GM10266 (cell line): ENCODE results near the gene NET1.
A peak's percentile ranks its signal among the peaks of the same experiment; 100 is the strongest.

Experiments
- DNase-seq: peaks from one replicate; pipeline ENCODE4 v3.0.0; 2012; ENCODE audit errors: extremely low spot score
- TF ChIP-seq, protein P1 (sequence below): IDR thresholded peaks from 2 replicates; pipeline ENCODE4 v1.5.1; 2012; ENCODE audit warnings: mild to moderate bottlenecking, low read depth; ENCODE audit not compliant: control insufficient read depth, insufficient read depth; ENCODE audit errors: missing control alignments

NET1 gene

GRCh38 chr10:5434017-5434753, 21.8 kb downstream of the NET1 start:
- peak; percentile 27 for DNase-seq
- TF ChIP-seq, protein P1, sequence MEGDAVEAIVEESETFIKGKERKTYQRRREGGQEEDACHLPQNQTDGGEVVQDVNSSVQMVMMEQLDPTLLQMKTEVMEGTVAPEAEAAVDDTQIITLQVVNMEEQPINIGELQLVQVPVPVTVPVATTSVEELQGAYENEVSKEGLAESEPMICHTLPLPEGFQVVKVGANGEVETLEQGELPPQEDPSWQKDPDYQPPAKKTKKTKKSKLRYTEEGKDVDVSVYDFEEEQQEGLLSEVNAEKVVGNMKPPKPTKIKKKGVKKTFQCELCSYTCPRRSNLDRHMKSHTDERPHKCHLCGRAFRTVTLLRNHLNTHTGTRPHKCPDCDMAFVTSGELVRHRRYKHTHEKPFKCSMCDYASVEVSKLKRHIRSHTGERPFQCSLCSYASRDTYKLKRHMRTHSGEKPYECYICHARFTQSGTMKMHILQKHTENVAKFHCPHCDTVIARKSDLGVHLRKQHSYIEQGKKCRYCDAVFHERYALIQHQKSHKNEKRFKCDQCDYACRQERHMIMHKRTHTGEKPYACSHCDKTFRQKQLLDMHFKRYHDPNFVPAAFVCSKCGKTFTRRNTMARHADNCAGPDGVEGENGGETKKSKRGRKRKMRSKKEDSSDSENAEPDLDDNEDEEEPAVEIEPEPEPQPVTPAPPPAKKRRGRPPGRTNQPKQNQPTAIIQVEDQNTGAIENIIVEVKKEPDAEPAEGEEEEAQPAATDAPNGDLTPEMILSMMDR, result peak; percentile 59

DNA sequence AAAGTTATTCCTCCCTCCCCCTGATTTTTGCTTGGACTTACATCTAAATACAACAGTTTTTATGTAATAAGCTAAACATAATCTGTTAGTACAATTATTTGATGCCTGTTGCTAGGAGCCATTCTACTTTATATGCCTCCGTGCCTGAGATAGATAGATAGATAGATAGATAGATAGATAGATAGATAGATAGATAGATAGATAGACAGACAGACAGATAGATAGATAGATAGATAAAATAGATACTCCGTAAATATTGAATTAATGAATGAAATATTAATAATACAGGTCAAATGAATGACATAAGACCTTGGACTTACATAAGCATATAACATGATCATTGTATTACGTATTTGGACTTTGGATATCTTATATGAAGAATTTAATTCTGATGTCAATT, 23.0 kb downstream of the NET1 start:
- TF ChIP-seq, protein P1, result no peak
- no peak for DNase-seq

- DNase-seq, result no peak
- TF ChIP-seq, protein P1, result no peak
Observed at GRCh38 chr10:5440206-5440605, 27.8 kb downstream of the NET1 start.

- TF ChIP-seq, protein P1, result no peak
- no peak for DNase-seq
Observed at GRCh38 chr10:5441106-5441505, 28.7 kb downstream of the NET1 start.

- DNase-seq, result peak; percentile 39
- TF ChIP-seq, protein P1, result peak; percentile 65
Observed at GRCh38 chr10:5442065-5442989, 30.0 kb downstream of the NET1 start.

GRCh38 chr10:5442990-5443370, 30.6 kb downstream of the NET1 start:
- TF ChIP-seq, protein P1, result no peak
- DNase-seq, result no peak
